Neural cell (in vitro differentiated cells): Measurements from ENCODE around the gene ARHGAP40. TPM values are rescaled to one million over a fixed set of nuclear protein-coding genes. Genes with fewer than 3 reads are reported as not detected.

Experiments
- H2AFZ ChIP-seq: fragments of 200-600, 300-800 bp; sonication (generic), shearing (Covaris generic); 2 replicates; pipeline ENCODE4 v1.6.0; 2014; ENCODE audit warnings: low read depth, mild to moderate bottlenecking, antibody characterized with exemption, low read length, moderate library complexity
- H3F3A ChIP-seq: fragments of 200-600 bp; shearing (Covaris generic); 2 replicates; pipeline ENCODE4 v1.6.1; 2016; ENCODE audit warnings: mild to moderate bottlenecking, moderate library complexity, mixed read lengths, antibody characterized with exemption, low read length; ENCODE audit not compliant: insufficient read depth, poor library complexity, severe bottlenecking
- H3K27ac ChIP-seq: fragments of 200-600, 300-800 bp; sonication (generic), shearing (Covaris generic); 2 replicates; pipeline ENCODE4 v1.5.1; 2014; ENCODE audit warnings: mild to moderate bottlenecking, low read length, moderate library complexity
- H3K27me3 ChIP-seq: fragments of 300-800, 200-600 bp; sonication (generic), shearing (Covaris generic); 2 replicates; pipeline ENCODE4 v1.6.0; 2014; ENCODE audit warnings: mild to moderate bottlenecking, low read depth, low read length, moderate library complexity; ENCODE audit not compliant: insufficient read depth
- H3K36me3 ChIP-seq: fragments of 300-800, 200-600 bp; sonication (generic), shearing (Covaris generic); 2 replicates; pipeline ENCODE4 v1.5.1; 2014; ENCODE audit warnings: mild to moderate bottlenecking, antibody characterized with exemption, low read length, moderate library complexity; ENCODE audit not compliant: insufficient read depth
- H3K4me2 ChIP-seq: fragments of 300-800, 200-600 bp; sonication (generic), shearing (Covaris generic); 2 replicates; pipeline ENCODE4 v1.6.0; 2014; ENCODE audit warnings: mild to moderate bottlenecking, low read length
- H3K4me3 ChIP-seq: fragments of 300-800, 200-600 bp; sonication (generic), shearing (Covaris generic); 2 replicates; pipeline ENCODE4 v1.5.1; 2014; ENCODE audit warnings: mild to moderate bottlenecking, low read length, moderate library complexity
- H3K79me2 ChIP-seq: fragments of 200-600 bp; shearing (Covaris generic); replicated peaks from 2 replicates; pipeline ENCODE4 v1.6.0; 2014; ENCODE audit warnings: mild to moderate bottlenecking, low read length, moderate library complexity; ENCODE audit not compliant: insufficient read depth
- H3K9ac ChIP-seq: fragments of 300-800, 200-600 bp; sonication (generic), shearing (Covaris generic); 2 replicates; pipeline ENCODE4 v1.6.1; 2016; ENCODE audit warnings: mild to moderate bottlenecking, low read length, mixed read lengths
- H3K9me2 ChIP-seq: fragments of 200-600 bp; shearing (Covaris generic); 2 replicates; pipeline ENCODE4 v1.6.1; 2016; ENCODE audit warnings: mild to moderate bottlenecking, low read length, mixed read lengths; ENCODE audit not compliant: insufficient read depth
- H3K9me3 ChIP-seq: fragments of 200-600, 300-800 bp; sonication (generic), shearing (Covaris generic); 2 replicates; pipeline ENCODE4 v1.6.1; 2016; ENCODE audit warnings: mild to moderate bottlenecking, mixed run types, low read length, moderate library complexity, mixed read lengths
- H4K20me1 ChIP-seq: fragments of 200-600 bp; shearing (Covaris generic); 2 replicates; pipeline ENCODE4 v1.6.1; 2016; ENCODE audit warnings: mild to moderate bottlenecking, mixed run types; ENCODE audit not compliant: insufficient read depth
- CTCF ChIP-seq: fragments of 450-650 bp; IDR thresholded peaks from 2 replicates; pipeline ENCODE4 v1.5.1; 2014; ENCODE audit warnings: antibody characterized with exemption, mild to moderate bottlenecking, moderate library complexity; ENCODE audit not compliant: poor library complexity, severe bottlenecking
- EP300 ChIP-seq: fragments of 450-650 bp; conservative IDR thresholded peaks from 2 replicates; pipeline ENCODE4 v1.6.1; 2014; ENCODE audit warnings: antibody characterized with exemption, mild to moderate bottlenecking, moderate library complexity; ENCODE audit not compliant: poor library complexity, severe bottlenecking
- EZH2 ChIP-seq: fragments of 200-600, 300-800 bp; shearing (Covaris generic), sonication (generic); IDR thresholded peaks from 2 replicates; pipeline ENCODE4 v1.6.1; 2014; ENCODE audit warnings: antibody characterized with exemption, low read length, borderline replicate concordance, mild to moderate bottlenecking; ENCODE audit not compliant: insufficient read depth, poor library complexity, severe bottlenecking
- MXI1 ChIP-seq: fragments of 450-650 bp; conservative IDR thresholded peaks from 2 replicates; pipeline ENCODE4 v1.6.1; 2014; ENCODE audit warnings: antibody characterized with exemption, mild to moderate bottlenecking; ENCODE audit not compliant: poor library complexity, severe bottlenecking
- POLR2AphosphoS5 ChIP-seq: IDR thresholded peaks from 2 replicates; pipeline ENCODE4 v1.6.1; 2012
- RAD21 ChIP-seq: fragments of 450-650 bp; conservative IDR thresholded peaks from 2 replicates; pipeline ENCODE4 v1.6.1; 2014; ENCODE audit warnings: antibody characterized with exemption, mild to moderate bottlenecking, moderate library complexity
- REST ChIP-seq: IDR thresholded peaks from 2 replicates; pipeline ENCODE4 v1.6.1; 2012; ENCODE audit warnings: borderline replicate concordance
- SMC3 ChIP-seq: fragments of 450-650 bp; conservative IDR thresholded peaks from 2 replicates; pipeline ENCODE4 v1.6.1; 2014; ENCODE audit warnings: antibody characterized with exemption, mild to moderate bottlenecking, moderate library complexity; ENCODE audit not compliant: poor library complexity
- TAF1 ChIP-seq: IDR thresholded peaks from 2 replicates; pipeline ENCODE4 v1.6.1; 2012; ENCODE audit warnings: low read depth
- polyA plus RNA-seq: library from polyadenylated mRNA; depleted of rRNA; stranded (reverse); fragments of >200 nt; gene quantifications from 2 replicates; pipeline ENCODE4 v1.2.3, GENCODE V29; 2014

ARHGAP40 gene
- polyA plus RNA-seq, 1 donor from 2014 or later = 0.61 TPM

GRCh38 chr20:38609815-38610214 lies 8.2 kb downstream of the ARHGAP40 start:
- H3K4me3 ChIP-seq = no peak overlapping the region
- no peak overlapping the region for H2AFZ ChIP-seq
- no peaks in the 10 kb centered on the region for H3K79me2 ChIP-seq
- no peak overlapping the region for H3K9ac ChIP-seq
- no peaks in the 10 kb centered on the region for H3K9me3 ChIP-seq
- TF ChIP-seq EP300 (no peak), RAD21 (no peak), CTCF (no peak), SMC3 (no peak), TAF1 (no peak), REST (no peak), MXI1 (no peak), POLR2AphosphoS5 (no peak), EZH2 (no peak)
- H3F3A ChIP-seq = no peaks in the 10 kb centered on the region
- H3K36me3 ChIP-seq = no peaks in the 10 kb centered on the region
- no peaks in the 10 kb centered on the region for H3K9me2 ChIP-seq
- H3K4me2 ChIP-seq = no peak overlapping the region
- H3K27me3 ChIP-seq = no peaks in the 10 kb centered on the region
- H4K20me1 ChIP-seq = no peaks in the 10 kb centered on the region
- H3K27ac ChIP-seq = no peak overlapping the region

GRCh38 chr20:38610521-38610920 lies 8.9 kb downstream of the ARHGAP40 start:
- H3K4me3 ChIP-seq = no peak overlapping the region
- H3K9me2 ChIP-seq = no peaks in the 10 kb centered on the region
- TF ChIP-seq EP300 = no peak
- H3K4me2 ChIP-seq = no peak overlapping the region
- H3K79me2 ChIP-seq = no peaks in the 10 kb centered on the region
- no peak overlapping the region for H3K9ac ChIP-seq
- H3K27ac ChIP-seq = no peak overlapping the region
- no peaks in the 10 kb centered on the region for H3K9me3 ChIP-seq
- H4K20me1 ChIP-seq = no peaks in the 10 kb centered on the region
- H3F3A ChIP-seq = no peaks in the 10 kb centered on the region
- no peaks in the 10 kb centered on the region for H3K27me3 ChIP-seq
- no peak overlapping the region for H2AFZ ChIP-seq
- no peaks in the 10 kb centered on the region for H3K36me3 ChIP-seq
